MM.1S (cell line): ENCODE measurements around the gene TAOK1.
A peak's percentile ranks its signal among the peaks of the same experiment; 100 is the strongest.

ENCODE experiments used
- DNase-seq: peaks from one replicate; pipeline ENCODE4 v3.0.0-alpha.2; 2015
- H2AFZ ChIP-seq: fragments of 300-600 bp; sonication (generic); 2 replicates; pipeline ENCODE4 v1.6.0; 2016; ENCODE audit warnings: antibody characterized with exemption, low read length
- H3F3A ChIP-seq: fragments of 300-600 bp; sonication (generic); 2 replicates; pipeline ENCODE4 v1.6.1; 2016; ENCODE audit warnings: mild to moderate bottlenecking, antibody characterized with exemption, low read length, moderate library complexity, mixed read lengths; ENCODE audit not compliant: insufficient read depth
- H3K27ac ChIP-seq: fragments of 300-600 bp; sonication (generic); 2 replicates; pipeline ENCODE4 v1.5.1; 2016; ENCODE audit warnings: mild to moderate bottlenecking, low read length
- H3K27me3 ChIP-seq: fragments of 300-600 bp; sonication (generic); replicated peaks from 2 replicates; pipeline ENCODE4 v1.6.0; 2016; ENCODE audit warnings: low read length; ENCODE audit not compliant: insufficient read depth
- H3K36me3 ChIP-seq: fragments of 300-600 bp; sonication (generic); replicated peaks from 2 replicates; pipeline ENCODE4 v1.6.1; 2016; ENCODE audit warnings: mild to moderate bottlenecking, low read length, mixed read lengths; ENCODE audit not compliant: insufficient read depth
- H3K4me1 ChIP-seq: fragments of 300-600 bp; sonication (generic); 2 replicates; pipeline ENCODE4 v1.6.1; 2016; ENCODE audit warnings: low read length, mixed read lengths
- H3K4me2 ChIP-seq: fragments of 300-600 bp; sonication (generic); 2 replicates; pipeline ENCODE4 v1.6.0; 2016; ENCODE audit warnings: low read depth, low read length
- H3K4me3 ChIP-seq: fragments of 300-600 bp; sonication (generic); 2 replicates; pipeline ENCODE4 v1.5.1; 2016; ENCODE audit warnings: low read length, mixed read lengths
- H3K79me2 ChIP-seq: fragments of 300-600 bp; sonication (generic); 2 replicates; pipeline ENCODE4 v1.6.1; 2016; ENCODE audit warnings: mixed run types, low read length, mixed read lengths
- H3K9ac ChIP-seq: fragments of 300-600 bp; sonication (generic); 2 replicates; pipeline ENCODE4 v1.6.1; 2016; ENCODE audit warnings: low read length, mixed read lengths
- H3K9me2 ChIP-seq: fragments of 300-600 bp; sonication (generic); replicated peaks from 2 replicates; pipeline ENCODE4 v1.6.1; 2016; ENCODE audit warnings: mild to moderate bottlenecking, low read length, mixed read lengths; ENCODE audit not compliant: insufficient read depth
- H3K9me3 ChIP-seq: fragments of 300-600 bp; sonication (generic); replicated peaks from 2 replicates; pipeline ENCODE4 v1.6.1; 2016; ENCODE audit warnings: mild to moderate bottlenecking, low read length, mixed read lengths; ENCODE audit not compliant: insufficient read depth
- H4K20me1 ChIP-seq: fragments of 300-600 bp; sonication (generic); 2 replicates; pipeline ENCODE4 v1.6.1; 2016; ENCODE audit warnings: mild to moderate bottlenecking, low read length, moderate library complexity, mixed read lengths; ENCODE audit not compliant: insufficient read depth
- CTCF ChIP-seq: fragments of 300-600 bp; sonication (generic); IDR thresholded peaks from 2 replicates; pipeline ENCODE4 v1.5.1; 2016; ENCODE audit warnings: antibody characterized with exemption, low read length, mixed read lengths
- EZH2 ChIP-seq: fragments of 300-600 bp; sonication (generic); optimal IDR thresholded peaks from 2 replicates; pipeline ENCODE3; 2017; ENCODE audit warnings: low read depth, mild to moderate bottlenecking, antibody characterized with exemption, low read length, mixed read lengths
- EZH2phosphoT487 ChIP-seq: fragments of 300-600 bp; sonication (generic); IDR thresholded peaks from 2 replicates; pipeline ENCODE4 v1.6.1; 2018; ENCODE audit warnings: antibody characterized with exemption, low read length

Gene TAOK1

GRCh38 chr17:29389982-29390850, at the start of gene TAOK1:
Gene TAOK1 (plus strand): TSS chr17:29390363. CDS start chr17:29451549, 61,186 bp downstream.
- Histone ChIP-seq H3K4me3 (peak within 1 kb of the TSS; percentile 94), H3F3A (no peaks in the 10 kb centered on the region), H3K27me3 (no peaks in the 10 kb centered on the region), H3K79me2 (peaks cover 44% of the 10 kb centered on the region), H3K9ac (peak within 1 kb of the TSS; percentile 94), H3K4me2 (peak within 1 kb of the TSS; percentile 100), H3K9me2 (no peaks in the 10 kb centered on the region), H4K20me1 (no peaks in the 10 kb centered on the region), H3K4me1 (0 out of 2 replicates have a peak, but pooled peaks cover 5% of the 10 kb centered on the region), H3K36me3 (no peaks in the 10 kb centered on the region), H3K9me3 (no peaks in the 10 kb centered on the region), H3K27ac (peak within 1 kb of the TSS; percentile 63; the same call in 1 of the 2 replicates), H2AFZ (peak within 1 kb of the TSS; percentile 100)
- peak; percentile 98 for DNase-seq
- TF ChIP-seq EZH2phosphoT487, result no peak
- no peak for TF ChIP-seq CTCF
- TF ChIP-seq EZH2, result no peak

GRCh38 chr17:29341726-29342125, 48.4 kb upstream of the TAOK1 start:
- TF ChIP-seq EZH2, result no peak
- no peak for TF ChIP-seq CTCF
- TF ChIP-seq EZH2phosphoT487, result no peak
- Histone ChIP-seq H3F3A (no peaks in the 10 kb centered on the region), H3K79me2 (no peaks in the 10 kb centered on the region), H4K20me1 (no peaks in the 10 kb centered on the region), H3K4me1 (no peaks in the 10 kb centered on the region), H3K27ac (no peak overlapping the region), H3K9ac (no peak overlapping the region), H2AFZ (no peak overlapping the region), H3K36me3 (no peaks in the 10 kb centered on the region), H3K9me3 (no peaks in the 10 kb centered on the region), H3K27me3 (no peaks in the 10 kb centered on the region), H3K4me2 (no peak overlapping the region), H3K4me3 (no peak overlapping the region), H3K9me2 (no peaks in the 10 kb centered on the region)
- no peak for DNase-seq

GRCh38 chr17:29342158-29342765, 47.9 kb upstream of the TAOK1 start:
- Histone ChIP-seq H3K4me3 (no peak overlapping the region), H2AFZ (no peak overlapping the region), H3K9me3 (no peaks in the 10 kb centered on the region), H3K4me2 (no peak overlapping the region), H3K9ac (no peak overlapping the region), H3K27ac (no peak overlapping the region), H4K20me1 (no peaks in the 10 kb centered on the region), H3K27me3 (no peaks in the 10 kb centered on the region), H3F3A (no peaks in the 10 kb centered on the region), H3K4me1 (no peaks in the 10 kb centered on the region), H3K9me2 (no peaks in the 10 kb centered on the region), H3K36me3 (no peaks in the 10 kb centered on the region), H3K79me2 (no peaks in the 10 kb centered on the region)
- no peak for DNase-seq
- TF ChIP-seq CTCF, result no peak
- no peak for TF ChIP-seq EZH2phosphoT487
- no peak for TF ChIP-seq EZH2
